Measurements from ENCODE around the gene MYH11.
A peak's percentile ranks its signal among the peaks of the same experiment; 100 is the strongest.

Gene MYH11

GRCh38 chr16:15858921-15859668, 2.3 kb upstream of the MYH11 start:
- H3K27me3 ChIP-seq (ENCODE audit: low read depth, low read length) = peaks cover 34% of the 10 kb centered on the region

GRCh38 chr16:15857724-15858560, 1.1 kb upstream of the MYH11 start:
- H3K4me1 ChIP-seq (ENCODE audit: low read length) = peaks cover 19% of the 10 kb centered on the region
- peaks cover 35% of the 10 kb centered on the region for H3K27me3 ChIP-seq (ENCODE audit: low read depth, low read length)
- no peak overlapping the region for H3K4me3 ChIP-seq (ENCODE audit: low read length)
- H4K20me1 ChIP-seq (ENCODE audit: insufficient read depth, low read length) = no peaks in the 10 kb centered on the region
- H3K79me2 ChIP-seq (ENCODE audit: low read length) = no peaks in the 10 kb centered on the region
- no peaks in the 10 kb centered on the region for H3K36me3 ChIP-seq (replicated peaks; ENCODE audit: low read depth, low read length)
- no peak overlapping the region for H2AFZ ChIP-seq (ENCODE audit: low read depth, low read length)
- no peak overlapping the region for H3K9ac ChIP-seq (ENCODE audit: low read length)
- TF ChIP-seq, protein P1, sequence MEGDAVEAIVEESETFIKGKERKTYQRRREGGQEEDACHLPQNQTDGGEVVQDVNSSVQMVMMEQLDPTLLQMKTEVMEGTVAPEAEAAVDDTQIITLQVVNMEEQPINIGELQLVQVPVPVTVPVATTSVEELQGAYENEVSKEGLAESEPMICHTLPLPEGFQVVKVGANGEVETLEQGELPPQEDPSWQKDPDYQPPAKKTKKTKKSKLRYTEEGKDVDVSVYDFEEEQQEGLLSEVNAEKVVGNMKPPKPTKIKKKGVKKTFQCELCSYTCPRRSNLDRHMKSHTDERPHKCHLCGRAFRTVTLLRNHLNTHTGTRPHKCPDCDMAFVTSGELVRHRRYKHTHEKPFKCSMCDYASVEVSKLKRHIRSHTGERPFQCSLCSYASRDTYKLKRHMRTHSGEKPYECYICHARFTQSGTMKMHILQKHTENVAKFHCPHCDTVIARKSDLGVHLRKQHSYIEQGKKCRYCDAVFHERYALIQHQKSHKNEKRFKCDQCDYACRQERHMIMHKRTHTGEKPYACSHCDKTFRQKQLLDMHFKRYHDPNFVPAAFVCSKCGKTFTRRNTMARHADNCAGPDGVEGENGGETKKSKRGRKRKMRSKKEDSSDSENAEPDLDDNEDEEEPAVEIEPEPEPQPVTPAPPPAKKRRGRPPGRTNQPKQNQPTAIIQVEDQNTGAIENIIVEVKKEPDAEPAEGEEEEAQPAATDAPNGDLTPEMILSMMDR (IDR thresholded peaks at IDR 0.05; ENCODE audit: low read depth, low read length) = no peak
- TF ChIP-seq EZH2phosphoT487 (IDR thresholded peaks at IDR 0.05; ENCODE audit: low read depth) = no peak
- H3K4me2 ChIP-seq (ENCODE audit: low read length) = no peak overlapping the region
- H3K27ac ChIP-seq (ENCODE audit: low read length) = no peak overlapping the region
- H3K9me3 ChIP-seq (ENCODE audit: insufficient read depth, low read length) = no peaks in the 10 kb centered on the region

More at GRCh38 chr16:15858921-15859668, 2.3 kb upstream of the MYH11 start:
- Histone ChIP-seq H3K36me3 (replicated peaks; ENCODE audit: low read depth, low read length) (no peaks in the 10 kb centered on the region), H2AFZ (ENCODE audit: low read depth, low read length) (no peak overlapping the region), H3K9me3 (ENCODE audit: insufficient read depth, low read length) (no peaks in the 10 kb centered on the region), H3K4me2 (ENCODE audit: low read length) (no peak overlapping the region), H3K4me1 (ENCODE audit: low read length) (peaks cover 19% of the 10 kb centered on the region), H4K20me1 (ENCODE audit: insufficient read depth, low read length) (no peaks in the 10 kb centered on the region), H3K27ac (ENCODE audit: low read length) (no peak overlapping the region), H3K9ac (ENCODE audit: low read length) (no peak overlapping the region), H3K79me2 (ENCODE audit: low read length) (no peaks in the 10 kb centered on the region), H3K4me3 (ENCODE audit: low read length) (no peak overlapping the region)
- TF ChIP-seq, protein P1 (IDR thresholded peaks at IDR 0.05; ENCODE audit: low read depth, low read length) = no peak
- TF ChIP-seq EZH2phosphoT487 (IDR thresholded peaks at IDR 0.05; ENCODE audit: low read depth) = no peak

DNA sequence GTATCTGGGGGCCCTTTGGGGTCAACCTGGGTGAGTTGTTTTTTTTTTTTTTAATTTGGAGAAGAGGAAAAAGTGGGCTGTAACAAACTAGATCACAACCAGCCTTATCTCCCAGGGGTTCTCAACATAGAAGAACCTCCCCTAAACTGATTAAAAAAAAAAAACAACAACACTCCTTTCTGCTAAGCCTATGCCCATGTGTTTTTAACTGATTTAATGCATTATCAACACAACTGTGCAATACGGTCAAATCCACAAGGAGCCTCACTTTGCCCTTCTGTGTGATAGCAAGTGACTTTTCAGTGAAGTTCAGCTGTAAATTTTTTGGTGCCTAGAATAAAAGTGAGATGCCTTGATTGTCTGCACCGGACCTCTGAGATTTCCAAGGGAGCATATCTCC, 646 bp downstream of the MYH11 start:
- H3K36me3 ChIP-seq (replicated peaks; ENCODE audit: low read depth, low read length) = no peaks in the 10 kb centered on the region
- H3K9ac ChIP-seq (ENCODE audit: low read length) = peak overlapping the region; percentile 10; the same call in 1 of the 2 replicates
- H3K27ac ChIP-seq (ENCODE audit: low read length) = no peak overlapping the region
- H3K4me3 ChIP-seq (ENCODE audit: low read length) = peak overlapping the region; percentile 64
- H3K9me3 ChIP-seq (ENCODE audit: insufficient read depth, low read length) = no peaks in the 10 kb centered on the region
- no peaks in the 10 kb centered on the region for H3K79me2 ChIP-seq (ENCODE audit: low read length)
- no peak overlapping the region for H2AFZ ChIP-seq (ENCODE audit: low read depth, low read length)
- peak overlapping the region; percentile 87 for H3K4me2 ChIP-seq (ENCODE audit: low read length)
- H3K27me3 ChIP-seq (ENCODE audit: low read depth, low read length) = peaks cover 40% of the 10 kb centered on the region
- no peak for TF ChIP-seq EZH2phosphoT487 (IDR thresholded peaks at IDR 0.05; ENCODE audit: low read depth)
- TF ChIP-seq, protein P1 (IDR thresholded peaks at IDR 0.05; ENCODE audit: low read depth, low read length) = no peak
- H4K20me1 ChIP-seq (ENCODE audit: insufficient read depth, low read length) = no peaks in the 10 kb centered on the region
- peaks cover 19% of the 10 kb centered on the region for H3K4me1 ChIP-seq (ENCODE audit: low read length)

DNA sequence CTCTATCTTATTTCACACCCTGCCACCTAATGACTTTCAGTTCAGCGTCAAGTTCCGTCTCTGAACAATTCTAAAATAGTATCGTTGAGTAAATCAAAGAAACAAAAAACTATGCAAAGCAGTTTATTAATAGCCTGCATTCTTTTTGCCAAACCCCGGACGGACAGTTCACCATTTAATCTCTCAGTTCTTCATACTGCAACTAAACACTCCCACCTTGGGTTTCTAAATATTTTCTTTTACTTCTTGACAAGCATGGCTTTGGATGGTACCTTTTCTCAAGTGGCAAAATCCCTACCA, 1.2 kb downstream of the MYH11 start:
- Histone ChIP-seq H3K4me2 (ENCODE audit: low read length) (peak overlapping the region; percentile 87), H3K27ac (ENCODE audit: low read length) (no peak overlapping the region), H3K27me3 (ENCODE audit: low read depth, low read length) (peaks cover 40% of the 10 kb centered on the region), H3K9me3 (ENCODE audit: insufficient read depth, low read length) (no peaks in the 10 kb centered on the region), H3K79me2 (ENCODE audit: low read length) (no peaks in the 10 kb centered on the region), H3K9ac (ENCODE audit: low read length) (peak overlapping the region; percentile 10; the same call in 1 of the 2 replicates), H3K4me3 (ENCODE audit: low read length) (peak overlapping the region; percentile 64), H2AFZ (ENCODE audit: low read depth, low read length) (no peak overlapping the region; the same call in 1 of the 2 replicates), H3K4me1 (ENCODE audit: low read length) (peaks cover 19% of the 10 kb centered on the region), H3K36me3 (replicated peaks; ENCODE audit: low read depth, low read length) (no peaks in the 10 kb centered on the region), H4K20me1 (ENCODE audit: insufficient read depth, low read length) (no peaks in the 10 kb centered on the region)
- TF ChIP-seq, protein P1 (IDR thresholded peaks at IDR 0.05; ENCODE audit: low read depth, low read length) = no peak
- no peak for TF ChIP-seq EZH2phosphoT487 (IDR thresholded peaks at IDR 0.05; ENCODE audit: low read depth)
